GM12878 (cell line): ENCODE measurements around the gene PLP2. TPM values are rescaled to one million over a fixed set of nuclear protein-coding genes. Genes with fewer than 3 reads are reported as not detected.
A peak's percentile ranks its signal among the peaks of the same experiment; 100 is the strongest.

Experiments used
- BCL3 ChIP-seq: IDR thresholded peaks from 2 replicates; pipeline ENCODE4 v1.6.1; 2011; ENCODE audit warnings: borderline replicate concordance, low read depth, mild to moderate bottlenecking, moderate library complexity, low read length; ENCODE audit not compliant: insufficient read depth, poor library complexity, severe bottlenecking
- EGR1 ChIP-seq, 2 experiments: IDR thresholded peaks; 1 replicate in 1 of 2; 2 replicates in 1 of 2; pipeline ENCODE4 v1.6.1; 2011 to 2012; ENCODE audit warnings: low read depth in 2 of 2, low read length in 2 of 2, borderline replicate concordance in 1 of 2, mild to moderate bottlenecking in 1 of 2, moderate library complexity in 1 of 2
- IKZF2 ChIP-seq, 2 experiments: fragments of 450-650 bp; IDR thresholded peaks; 2 replicates each; pipeline ENCODE4 v1.6.1; 2017; ENCODE audit warnings: mild to moderate bottlenecking in 2 of 2, moderate library complexity in 2 of 2
- IRF3 ChIP-seq: fragments of 450-650 bp; IDR thresholded peaks from 2 replicates; pipeline ENCODE4 v1.6.1; 2014; ENCODE audit warnings: mild to moderate bottlenecking
- JUND ChIP-seq: IDR thresholded peaks from 2 replicates; pipeline ENCODE4 v1.6.1; 2012; ENCODE audit warnings: low read depth, mild to moderate bottlenecking, low read length, improper control_type of control experiment, moderate library complexity
- MTA3 ChIP-seq: IDR thresholded peaks from 2 replicates; pipeline ENCODE4 v1.6.1; 2012; ENCODE audit warnings: low read length, inconsistent platforms, borderline replicate concordance
- MXI1 ChIP-seq: fragments of 150-350 bp; IDR thresholded peaks from 2 replicates; pipeline ENCODE4 v1.6.1; 2011; ENCODE audit warnings: low read depth, mild to moderate bottlenecking, inconsistent platforms, low read length, improper control_type of control experiment
- SKIL ChIP-seq: fragments of 450-650 bp; IDR thresholded peaks from 2 replicates; pipeline ENCODE4 v1.6.1; 2017; ENCODE audit warnings: mild to moderate bottlenecking, low read depth, inconsistent platforms; ENCODE audit not compliant: poor library complexity, severe bottlenecking
- TARDBP ChIP-seq: IDR thresholded peaks from 2 replicates; pipeline ENCODE4 v1.6.1; 2016; ENCODE audit warnings: borderline replicate concordance
- TCF7 ChIP-seq: IDR thresholded peaks from 2 replicates; pipeline ENCODE4 v1.6.1; 2014; ENCODE audit warnings: antibody characterized with exemption, borderline replicate concordance
- USF1 ChIP-seq: IDR thresholded peaks from 2 replicates; pipeline ENCODE4 v1.6.1; 2011; ENCODE audit warnings: borderline replicate concordance, low read depth, mild to moderate bottlenecking, moderate library complexity, mixed read lengths, low read length; ENCODE audit not compliant: insufficient read depth; ENCODE audit errors: extremely low read length
- USF2 ChIP-seq: IDR thresholded peaks from 2 replicates; pipeline ENCODE4 v1.6.1; 2011; ENCODE audit warnings: low read depth, low read length, improper control_type of control experiment, borderline replicate concordance
- ZNF384 ChIP-seq: IDR thresholded peaks from 2 replicates; pipeline ENCODE4 v1.6.1; 2012; ENCODE audit warnings: low read depth, mild to moderate bottlenecking, low read length, improper control_type of control experiment, borderline replicate concordance
- ZNF687 ChIP-seq: fragments of 450-650 bp; IDR thresholded peaks from 2 replicates; pipeline ENCODE4 v1.6.1; 2017; ENCODE audit warnings: mild to moderate bottlenecking, moderate library complexity
- ZZZ3 ChIP-seq: IDR thresholded peaks from 2 replicates; pipeline ENCODE4 v1.6.1; 2011; ENCODE audit warnings: low read depth; ENCODE audit not compliant: control insufficient read depth, insufficient read length
- polyA plus RNA-seq, 11 experiments: library from polyadenylated mRNA; depleted of rRNA in 4 of 11; unstranded in 6 of 11; stranded (reverse) in 5 of 11; fragments of >200 nt; fragmentation: Nextera tagmentation in 4 of 11; fragmentation: Illumina TruSeq in 1 of 11; extraction: Ambion mirVana in 4 of 11; extraction: Trizol in 1 of 11; gene quantifications; 1 replicate in 1 of 11; 2 replicates in 10 of 11; pipeline versions ENCODE4 v1.2.1 to v1.2.3, GENCODE V29; 2011 to 2016; ENCODE audit warnings: inconsistent platforms in 2 of 11, missing spikeins in 2 of 11, low read depth in 1 of 11
- total RNA-seq, 4 experiments: library from RNA; depleted of rRNA in 3 of 4; stranded (reverse); fragments of >200 nt in 3 of 4; fragmentation: Illumina TruSeq in 1 of 4; extraction: Trizol in 1 of 4; gene quantifications; 2 replicates each; pipeline versions ENCODE4 v1.2.1 to v1.2.3, GENCODE V29; 2013 to 2021

Gene PLP2
- total and polyA plus RNA-seq, 10 of the 15 experiments (the other 5 are each of a cell fraction or from before 2014, with no cell fraction given) = 56.6 to 177 (median 99.3) TPM

- TF ChIP-seq TCF7 (no peak), ZNF687 (no peak), JUND (no peak), USF2 (no peak), SKIL (no peak), IKZF2 (IDR thresholded peaks at IDR 0.05) (peak; percentile 59 to 66), ZZZ3 (no peak), TARDBP (no peak), BCL3 (no peak), USF1 (no peak), IRF3 (no peak), EGR1 (IDR thresholded peaks at IDR 0.05; ENCODE audit: borderline replicate concordance in 1 of 2, low read depth in 2 of 2, low read length in 2 of 2) (no peak), MTA3 (0 out of 2 replicates have a peak, but pooled peaks have one; percentile 17), ZNF384 (no peak), MXI1 (no peak)
Observed at GRCh38 chrX:49166914-49167739, 4.6 kb upstream of the PLP2 start (continued).
